GM21529 (cell line): ENCODE results near the gene GPT2.

ENCODE experiments used
- ATAC-seq: cut with Tn5 transposase; IDR thresholded peaks from one replicate; pipeline ENCODE4 v1.9.1; 2021; ENCODE audit not compliant: unreplicated experiment

GPT2 gene, protein sequence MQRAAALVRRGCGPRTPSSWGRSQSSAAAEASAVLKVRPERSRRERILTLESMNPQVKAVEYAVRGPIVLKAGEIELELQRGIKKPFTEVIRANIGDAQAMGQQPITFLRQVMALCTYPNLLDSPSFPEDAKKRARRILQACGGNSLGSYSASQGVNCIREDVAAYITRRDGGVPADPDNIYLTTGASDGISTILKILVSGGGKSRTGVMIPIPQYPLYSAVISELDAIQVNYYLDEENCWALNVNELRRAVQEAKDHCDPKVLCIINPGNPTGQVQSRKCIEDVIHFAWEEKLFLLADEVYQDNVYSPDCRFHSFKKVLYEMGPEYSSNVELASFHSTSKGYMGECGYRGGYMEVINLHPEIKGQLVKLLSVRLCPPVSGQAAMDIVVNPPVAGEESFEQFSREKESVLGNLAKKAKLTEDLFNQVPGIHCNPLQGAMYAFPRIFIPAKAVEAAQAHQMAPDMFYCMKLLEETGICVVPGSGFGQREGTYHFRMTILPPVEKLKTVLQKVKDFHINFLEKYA

DNA sequence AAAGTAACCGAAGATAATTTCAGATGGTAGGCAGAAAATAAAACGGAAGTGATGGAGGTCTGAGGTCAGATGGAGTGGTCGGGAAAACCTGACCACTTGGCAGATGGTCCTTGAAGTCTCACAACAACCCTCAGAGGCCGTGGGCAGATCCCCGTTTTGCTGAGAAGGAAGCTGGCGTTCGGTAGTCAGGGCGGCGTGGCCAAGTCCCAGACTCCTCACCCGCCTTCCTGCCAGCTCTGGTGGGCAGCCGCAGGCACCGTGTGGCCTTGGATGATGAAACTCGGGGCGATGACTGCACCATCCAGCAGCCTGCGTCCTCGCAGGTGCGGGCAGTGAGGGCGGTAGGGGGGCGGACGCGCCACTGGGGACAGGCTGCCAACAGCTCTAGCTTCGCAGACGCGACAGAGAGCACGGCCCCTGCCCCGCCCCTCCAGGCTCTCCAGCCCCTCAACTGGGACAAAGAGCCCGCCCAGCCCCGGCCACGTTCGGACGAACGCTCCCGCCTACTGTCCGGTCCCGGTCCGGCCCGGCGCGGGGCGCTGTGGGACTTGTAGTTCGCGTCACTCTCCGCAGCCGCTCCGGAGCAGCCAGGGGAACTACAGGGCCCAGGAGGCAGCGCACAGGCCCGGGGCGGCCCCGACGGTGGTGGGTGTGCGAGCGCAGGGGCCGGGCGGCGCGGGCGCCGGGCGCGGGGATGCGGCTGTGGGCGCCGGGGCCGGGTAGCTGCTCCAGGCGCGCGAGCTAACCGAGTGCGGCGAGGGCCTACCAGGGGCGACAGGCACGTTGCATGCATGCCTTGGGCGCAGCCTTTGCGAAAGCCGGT is at the start of gene GPT2:
GPT2 (plus strand) TSS at position 673 of the 823 bp plus-strand sequence. CDS start 354 bp downstream, outside the sequence.
- peak; percentile 97 for ATAC-seq

DNA sequence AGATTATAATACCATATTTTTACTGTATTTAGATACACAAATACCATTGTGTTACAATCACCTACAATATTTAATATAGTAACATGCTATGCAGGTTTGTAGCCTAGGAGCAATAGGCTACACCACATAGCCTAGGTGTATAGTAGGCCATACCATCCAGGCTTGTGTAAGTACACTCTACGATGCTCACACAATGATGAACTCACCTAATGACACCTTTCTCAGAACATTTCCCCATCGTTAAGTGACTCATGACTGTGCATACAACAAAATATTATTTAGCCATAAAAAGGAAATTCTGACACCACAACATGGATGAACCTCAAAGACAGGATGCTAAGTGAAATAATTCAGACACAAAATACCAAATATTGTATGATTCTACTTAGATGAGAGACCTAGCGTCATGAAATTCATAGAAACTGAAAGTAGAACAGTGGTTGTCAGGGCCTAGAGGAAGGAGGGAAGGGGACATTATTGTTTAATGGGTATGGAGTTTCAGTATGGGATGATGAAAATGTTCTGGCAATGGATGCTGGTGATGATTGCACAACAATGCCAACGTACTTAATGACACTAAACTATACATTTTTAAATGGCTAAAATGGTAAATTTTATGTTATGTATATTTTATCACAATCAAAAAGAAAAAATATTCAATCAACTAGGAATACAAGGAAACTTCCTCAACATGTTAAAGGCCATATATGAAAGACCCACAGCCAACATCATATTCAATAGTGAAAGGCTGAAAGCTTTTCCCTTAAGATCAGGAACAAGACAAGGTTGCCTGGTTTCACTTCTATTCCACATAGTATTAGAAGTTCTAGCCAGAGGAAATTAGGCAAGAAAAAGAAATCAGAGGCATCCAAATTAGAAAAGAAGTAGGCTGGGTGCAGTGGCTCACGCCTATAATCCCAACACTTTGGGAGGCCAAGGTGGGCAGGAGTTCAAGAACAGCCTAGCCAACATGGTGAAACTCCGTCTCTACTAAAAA is 47.3 kb upstream of the GPT2 start:
- no peak for ATAC-seq

DNA sequence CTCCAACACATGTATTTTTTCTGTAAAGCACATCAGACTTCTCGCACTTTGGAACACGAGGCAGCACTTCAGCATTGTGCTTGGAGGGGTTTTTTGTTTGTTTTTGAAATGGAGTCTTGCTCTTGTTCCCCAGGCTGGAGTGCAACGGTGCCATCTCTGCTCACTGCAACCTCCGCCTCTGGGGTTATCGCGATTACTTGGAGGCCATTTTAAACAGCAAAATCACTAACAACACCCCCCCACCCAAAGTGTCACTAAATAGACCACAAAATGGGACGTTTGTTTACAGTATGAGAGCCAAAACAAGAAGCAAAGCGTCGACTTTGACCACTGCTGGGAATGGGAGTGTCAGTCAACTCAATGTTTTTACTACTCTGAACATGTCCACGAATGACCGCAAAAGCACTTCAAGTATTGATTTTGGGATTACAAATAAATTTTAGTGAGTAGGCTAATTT is 44.1 kb upstream of the GPT2 start:
- no peak for ATAC-seq

DNA sequence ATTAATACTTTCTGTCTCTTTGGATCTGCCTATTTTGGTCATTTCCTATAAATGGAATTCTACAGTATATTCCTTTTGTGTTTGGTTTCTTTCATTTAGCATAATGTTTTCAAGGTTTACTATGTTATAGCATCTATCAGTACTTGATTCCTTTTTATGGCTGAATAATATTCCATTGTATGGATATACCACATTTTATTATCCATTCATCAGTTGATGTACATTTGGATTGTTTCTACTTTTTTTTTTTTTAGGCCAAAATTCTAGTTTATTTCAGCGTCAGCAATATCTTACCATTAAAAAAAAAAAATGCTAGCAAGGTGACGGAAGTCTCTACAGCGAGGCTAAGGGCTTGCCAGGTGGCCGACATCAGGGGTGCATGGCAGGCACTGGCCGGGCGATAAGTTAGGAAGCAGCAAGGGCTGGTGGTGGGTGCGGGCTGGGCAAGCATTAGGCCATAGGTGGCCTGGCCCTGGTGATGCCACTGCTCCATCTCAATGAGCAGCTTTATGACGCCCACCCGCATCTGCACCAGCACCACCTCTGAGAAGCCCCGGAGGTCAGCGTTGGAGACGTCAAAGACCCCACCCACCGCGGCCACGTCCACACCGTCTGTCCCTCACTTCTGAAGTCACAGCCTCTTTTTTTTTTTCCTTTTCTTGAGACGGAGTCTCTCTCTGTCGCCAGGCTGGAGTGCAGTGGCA is 41.8 kb upstream of the GPT2 start:
- ATAC-seq: no peak

DNA sequence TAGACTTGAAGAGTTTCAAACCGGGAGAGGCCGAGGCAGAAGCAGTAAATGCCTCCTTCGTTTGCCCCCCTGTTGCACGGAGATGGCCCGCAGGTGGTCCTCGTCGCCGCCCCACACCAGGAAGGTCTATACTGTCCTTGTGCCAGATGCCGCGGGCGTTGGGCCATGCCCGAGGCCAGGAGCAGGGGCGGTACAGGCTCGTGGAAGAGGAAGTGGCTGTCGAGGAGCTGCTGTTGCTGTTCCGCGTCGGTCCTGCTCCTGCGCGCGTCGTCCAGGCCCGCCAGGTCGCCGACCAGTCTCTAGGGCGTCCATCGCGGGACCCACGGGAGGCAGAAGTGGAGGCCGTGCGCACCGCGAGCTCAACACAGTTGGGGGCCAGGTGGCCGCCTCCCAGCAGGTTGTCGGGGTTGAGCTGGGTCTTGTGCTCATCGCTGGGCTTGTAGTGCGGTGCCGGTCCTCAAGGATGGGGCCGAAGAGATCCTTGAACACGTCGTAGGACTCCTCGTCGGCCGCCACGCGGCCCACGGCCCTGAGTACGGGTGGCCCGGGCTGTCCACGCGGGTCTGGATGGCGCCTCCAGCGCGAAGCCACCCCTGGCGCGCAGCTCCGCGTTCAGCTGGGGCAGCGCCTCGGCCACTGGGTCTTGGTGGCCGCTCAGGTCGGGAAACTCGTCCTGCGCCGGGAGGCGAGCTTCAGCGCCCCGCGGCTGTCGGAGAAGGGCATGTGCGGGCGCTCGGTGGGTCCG is 40.1 kb upstream of the GPT2 start:
- ATAC-seq: no peak

DNA sequence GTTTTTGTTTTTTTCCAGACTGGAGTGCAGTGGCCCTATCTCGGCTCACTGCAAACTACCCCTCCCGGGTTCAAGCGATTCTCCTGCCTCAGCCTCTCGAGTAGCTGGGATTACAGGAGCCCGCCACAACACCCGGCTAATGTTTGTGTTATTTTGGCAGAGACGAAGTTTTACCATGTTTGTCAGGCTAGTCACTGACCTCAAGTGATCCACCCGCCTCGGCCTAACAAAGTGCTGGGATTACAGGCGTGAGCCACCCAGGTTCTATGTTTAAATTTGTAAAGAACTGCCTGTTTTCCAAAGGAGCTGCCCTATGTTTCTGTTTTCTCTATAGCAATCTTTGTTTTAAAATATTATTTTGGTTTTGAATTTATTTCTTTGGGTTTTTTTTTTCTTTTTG is 39.4 kb upstream of the GPT2 start:
- no peak for ATAC-seq

DNA sequence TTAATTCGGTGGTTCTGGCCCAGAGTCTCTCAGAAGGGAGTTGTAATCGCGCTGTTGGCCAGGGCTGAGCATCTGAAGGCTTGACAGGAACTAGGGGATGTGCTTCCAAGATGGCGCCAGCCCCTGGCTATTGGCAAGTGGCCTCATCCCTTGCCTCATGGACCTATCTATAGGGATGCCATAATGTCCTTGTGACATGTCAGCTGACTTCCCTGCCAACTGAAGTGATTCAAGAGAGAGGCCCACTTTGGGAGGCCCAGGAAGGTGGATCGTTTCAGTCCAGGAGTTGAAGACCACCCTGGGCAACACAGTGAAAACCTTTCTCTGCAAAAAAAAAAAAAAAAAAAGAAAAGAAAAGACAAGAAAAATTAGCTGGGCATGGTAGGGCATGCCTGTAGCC is 38.2 kb upstream of the GPT2 start:
- ATAC-seq: no peak

DNA sequence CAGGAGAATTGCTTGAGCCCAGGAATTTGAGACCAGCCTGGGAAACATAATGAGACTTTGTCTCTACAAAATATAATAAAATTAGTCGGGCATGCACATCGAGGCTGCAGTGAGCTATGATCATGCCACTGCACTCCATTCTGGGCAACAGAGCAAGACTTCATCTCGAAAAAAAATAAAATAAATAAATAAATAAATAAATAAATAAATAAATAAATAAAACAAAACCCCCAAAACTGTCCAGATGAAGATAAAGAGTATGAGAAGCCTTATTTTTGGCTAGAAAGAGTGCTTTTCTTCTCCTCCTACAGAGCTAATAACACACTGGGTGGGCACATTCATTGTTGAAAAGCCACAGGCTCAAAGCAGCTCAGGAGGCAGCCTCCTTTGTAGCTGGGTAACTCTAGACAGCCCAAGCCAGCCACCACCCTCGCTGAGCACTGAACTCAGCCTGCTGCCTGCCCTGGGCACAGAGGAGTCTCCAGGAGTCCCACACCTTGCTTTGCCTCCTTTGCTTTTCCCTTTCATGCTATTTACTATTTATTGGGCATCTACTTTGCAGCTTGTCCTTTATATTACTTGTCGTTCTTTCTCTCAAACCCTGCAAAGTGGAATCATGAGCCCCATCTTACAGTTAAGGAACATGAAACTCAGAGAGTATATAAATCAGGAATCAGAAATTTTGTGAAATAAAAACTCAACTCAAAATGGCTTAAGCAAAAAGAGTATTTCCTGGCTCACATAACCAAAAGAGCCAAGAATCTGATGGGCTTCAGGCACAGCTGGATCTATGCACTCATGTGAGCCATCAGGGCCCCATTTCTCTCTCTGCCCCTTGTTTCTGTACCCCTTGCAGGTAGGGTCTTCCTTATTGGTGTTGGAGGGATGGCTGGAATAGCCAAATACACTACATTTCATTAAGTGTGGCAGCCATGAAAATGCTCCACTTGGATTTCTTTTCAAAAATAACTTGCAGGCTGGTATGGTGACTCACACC is 35.1 kb upstream of the GPT2 start:
- no peak for ATAC-seq

DNA sequence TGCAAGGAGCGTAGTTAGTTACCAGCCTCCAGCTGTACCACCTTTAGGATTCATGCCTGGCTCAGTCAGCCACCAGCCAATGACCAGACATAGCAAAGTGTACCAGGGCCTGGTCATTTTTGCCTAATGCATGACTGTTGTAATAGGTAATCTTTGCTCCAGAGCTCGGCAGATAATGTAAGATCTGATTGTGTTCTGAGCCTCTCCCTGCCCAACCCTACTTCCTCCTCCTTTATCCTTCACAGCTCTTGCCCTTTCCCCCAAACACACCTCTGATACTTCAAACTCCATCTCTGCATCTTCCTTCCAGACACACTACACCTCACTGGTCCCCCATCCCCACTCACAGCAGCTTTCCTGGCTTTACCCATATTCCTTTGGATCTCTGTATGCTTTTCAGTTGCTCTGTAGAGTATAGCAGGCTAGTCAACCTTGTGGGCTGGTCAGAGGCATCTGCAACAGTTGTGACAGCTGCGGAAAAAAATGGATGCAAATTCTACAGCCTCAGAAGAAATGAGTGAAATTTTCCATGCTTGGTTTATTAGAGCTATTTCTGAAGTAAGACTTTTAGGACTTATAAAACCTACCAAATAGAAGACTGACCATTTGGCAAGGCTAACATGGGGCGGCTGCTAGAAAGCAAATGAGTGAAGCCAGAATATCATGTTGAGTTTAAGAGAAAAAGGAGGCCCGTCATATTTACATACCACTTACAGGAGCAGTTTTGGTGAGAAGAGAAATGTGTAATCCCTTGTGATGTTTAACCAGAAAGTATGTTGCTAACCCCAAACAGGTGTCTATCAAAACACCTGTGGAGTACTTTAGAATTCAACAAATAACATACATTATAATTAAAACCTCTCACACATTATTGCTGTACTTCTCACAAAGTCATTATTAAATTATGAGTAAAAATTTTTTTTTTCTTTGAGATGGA is 33.3 kb upstream of the GPT2 start:
- ATAC-seq: peak; percentile 59

DNA sequence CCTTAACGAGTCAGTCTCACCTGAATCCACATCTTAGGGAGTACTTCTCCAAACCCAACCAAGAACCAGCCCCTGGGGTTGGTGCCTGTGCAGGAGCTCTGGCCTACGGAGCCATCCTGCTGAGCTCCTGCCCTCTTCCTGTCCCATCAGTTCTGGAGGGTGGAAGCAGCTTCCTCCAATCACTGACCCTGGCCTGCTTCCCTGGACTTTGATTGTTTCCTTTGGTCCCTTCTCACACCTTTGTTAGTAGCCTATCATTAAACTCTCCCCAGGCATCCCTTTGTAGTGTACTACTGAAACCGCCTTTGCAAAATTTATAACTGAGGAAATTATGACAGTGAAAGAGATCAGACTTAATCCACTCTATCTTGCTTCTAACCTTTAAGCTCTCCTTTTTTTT is 32.0 kb upstream of the GPT2 start:
- ATAC-seq: no peak

DNA sequence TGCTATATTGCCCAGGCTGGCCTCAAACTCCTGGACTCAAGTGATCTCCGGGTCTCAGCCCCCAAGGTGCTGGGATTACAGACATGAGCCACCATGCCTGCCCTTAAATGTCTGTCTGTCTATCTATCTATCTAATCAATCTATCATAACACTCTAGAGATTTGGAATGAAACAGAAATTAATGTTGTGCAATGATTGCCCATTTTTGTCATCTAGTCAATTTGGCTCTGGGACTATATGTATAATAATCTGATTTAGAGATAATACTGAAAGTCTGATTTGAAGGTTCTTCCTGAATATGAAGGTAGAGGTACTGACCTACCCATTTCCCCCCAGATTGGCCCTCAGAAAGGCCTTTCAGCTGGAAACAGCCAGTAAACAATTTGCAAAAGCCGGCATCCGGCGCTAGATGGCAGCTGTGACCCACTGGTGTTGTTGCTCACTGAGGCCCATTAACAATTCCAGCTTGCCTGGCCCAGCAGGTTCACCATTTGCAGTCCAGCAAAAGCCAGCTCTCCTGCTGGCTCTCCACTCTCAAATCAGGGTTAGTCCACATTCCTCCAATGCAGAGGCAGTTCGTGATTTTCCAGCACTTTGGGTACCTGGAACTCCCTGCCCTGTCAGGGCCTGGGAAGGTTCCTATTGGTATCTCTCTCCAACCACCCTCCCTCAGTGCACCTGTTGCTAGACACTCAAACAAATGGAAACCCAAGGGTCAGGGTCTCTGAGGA is 30.3 kb upstream of the GPT2 start:
- peak; percentile 52 for ATAC-seq

DNA sequence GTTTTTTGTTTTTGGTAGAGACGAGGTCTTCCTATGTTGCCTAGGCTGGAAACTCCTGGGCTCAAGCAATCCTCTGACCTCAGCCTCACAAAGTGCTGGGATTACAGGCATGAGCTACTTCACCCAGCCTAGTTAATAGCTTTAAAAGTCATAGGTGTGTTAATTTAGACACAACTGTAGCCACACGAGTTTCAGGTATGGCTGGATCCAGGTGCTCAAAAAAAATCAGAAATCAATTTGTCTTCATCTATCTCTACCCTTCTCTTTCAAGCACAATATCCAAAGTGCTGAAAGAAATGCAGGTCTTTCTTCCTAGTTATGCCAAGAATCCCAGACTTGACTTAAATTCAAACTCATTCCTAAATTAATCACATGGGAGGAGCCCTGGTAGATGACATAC is 29.3 kb upstream of the GPT2 start:
- ATAC-seq: no peak

DNA sequence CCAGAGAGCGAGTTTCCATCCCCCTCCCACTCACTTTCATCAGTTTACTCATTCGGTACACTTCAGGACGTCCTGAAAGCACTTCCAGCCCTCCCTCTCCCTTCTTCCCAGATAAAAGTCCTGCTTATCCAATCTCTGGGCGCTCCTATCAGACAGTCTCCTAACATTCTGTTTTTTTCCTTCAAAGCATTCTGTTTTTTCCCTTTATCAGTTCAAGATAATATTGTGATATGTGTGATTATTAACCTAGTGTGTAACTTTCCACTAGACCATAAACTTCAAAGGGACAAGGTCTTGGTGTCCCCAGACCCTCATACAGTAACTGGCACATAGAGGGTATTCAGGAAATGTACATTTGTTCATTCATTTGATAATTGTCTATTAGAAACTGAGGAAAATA is 28.8 kb upstream of the GPT2 start:
- ATAC-seq: no peak

DNA sequence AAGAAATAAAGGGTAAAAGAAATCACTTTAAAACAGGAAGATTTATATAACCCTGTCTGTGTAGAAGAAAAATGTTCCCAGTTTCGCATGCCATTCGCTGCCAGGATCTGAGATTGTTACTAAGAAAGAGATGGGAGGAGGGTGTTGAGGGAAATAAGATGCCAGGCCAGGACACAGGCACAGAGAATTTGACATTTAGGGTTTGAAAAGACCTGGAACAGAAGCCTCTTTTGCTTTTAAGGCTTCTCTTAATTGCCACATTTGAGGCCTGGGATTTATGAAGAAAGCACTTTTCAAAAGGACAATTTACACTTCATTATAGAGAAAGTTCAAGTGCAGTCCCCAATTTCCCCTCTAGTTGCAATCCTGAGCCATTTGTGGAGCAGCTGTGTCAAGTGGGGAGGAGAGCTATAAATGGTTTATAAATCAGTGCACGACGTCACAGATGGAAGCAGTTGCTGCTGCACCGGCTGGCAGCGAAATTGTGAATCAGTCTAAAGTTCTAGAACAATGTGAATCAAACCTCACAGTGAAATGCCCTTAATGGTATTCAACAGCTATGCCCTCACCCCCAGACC is 26.7 kb upstream of the GPT2 start:
- no peak for ATAC-seq

DNA sequence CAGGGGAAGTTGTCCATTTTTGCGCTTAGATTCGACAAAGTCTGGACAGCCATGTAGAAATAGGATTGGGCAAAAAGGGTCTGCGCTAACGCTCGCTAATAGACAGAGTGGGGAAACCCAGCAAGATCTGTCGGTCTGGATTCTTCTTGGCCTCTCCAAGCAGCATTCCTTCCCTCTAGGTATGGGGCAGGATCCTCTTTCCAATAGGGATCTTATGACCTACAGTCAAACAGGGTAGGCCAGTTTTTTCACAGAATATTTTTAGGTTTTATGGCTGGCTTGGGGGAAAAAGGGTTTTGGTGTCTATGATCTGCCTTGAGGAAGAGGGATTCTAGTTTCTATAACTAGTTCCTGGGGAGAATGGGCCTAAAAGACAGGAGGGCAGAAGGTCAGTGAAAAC is 26.0 kb upstream of the GPT2 start:
- no peak for ATAC-seq

DNA sequence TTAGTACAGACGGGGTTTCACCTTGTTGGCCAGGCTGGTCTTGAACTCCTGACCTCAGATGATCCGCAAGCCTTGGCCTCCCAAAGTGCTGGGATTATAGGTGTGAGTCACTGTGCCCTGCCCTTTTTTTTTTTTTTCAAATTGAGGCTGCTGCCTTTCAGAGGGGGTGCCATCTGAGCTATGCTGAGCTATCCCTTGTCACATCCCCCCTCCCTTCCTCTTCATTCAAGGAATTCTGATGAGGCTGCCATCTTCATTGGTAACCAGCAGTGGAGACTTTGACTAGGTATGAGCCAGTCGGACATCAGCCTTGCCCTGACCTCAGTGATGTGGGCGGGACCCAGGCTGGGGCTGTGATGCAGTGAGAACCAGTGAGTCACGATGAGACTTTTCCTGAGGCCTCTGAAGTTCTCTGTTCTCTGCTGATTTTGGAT is 24.4 kb upstream of the GPT2 start:
- ATAC-seq: no peak
